ENCODE measurements around the gene MPPE1.
A peak's percentile ranks its signal among the peaks of the same experiment; 100 is the strongest.
"Not testable (repeated sequence)": the region's sequence is repeated elsewhere in the genome, so short reads cannot be mapped to it uniquely, and the experiment has no call there.

The MPPE1 gene

GRCh38 chr18:11944786-11945185 is 36.7 kb upstream of the MPPE1 start:
- H3K36me3 Mint-ChIP-seq (ENCODE audit: insufficient read depth) = peaks cover 4% of the 10 kb centered on the region
- H3K4me1 Mint-ChIP-seq (ENCODE audit: low read depth in 2 of 2) = peaks cover 9 to 14% of the 10 kb centered on the region in 2 donors
- H3K4me3 Mint-ChIP-seq = no peak overlapping the region
- DNase-seq (no peak), ATAC-seq (replicated peaks) (no peak)
- peaks cover 0 to 10% of the 10 kb centered on the region in 2 donors for H3K27me3 Mint-ChIP-seq
- no peaks in the 10 kb centered on the region for H3K9me3 Mint-ChIP-seq
- H3K27ac Mint-ChIP-seq = no peak overlapping the region

- Mint-ChIP-seq H3K4me1 (ENCODE audit: low read depth in 2 of 2) (peaks cover 9 to 14% of the 10 kb centered on the region in 2 donors), H3K4me3 (no peak overlapping the region), H3K36me3 (ENCODE audit: insufficient read depth) (peaks cover 4% of the 10 kb centered on the region), H3K27ac (no peak overlapping the region), H3K27me3 (peaks cover 0 to 10% of the 10 kb centered on the region in 2 donors), H3K9me3 (no peaks in the 10 kb centered on the region)
- ATAC-seq (replicated peaks) = no peak
- no peak for DNase-seq
Observed at GRCh38 chr18:11944252-11944651, 36.1 kb upstream of the MPPE1 start.

- H3K27ac Mint-ChIP-seq = no peak overlapping the region
- no peak for ATAC-seq (replicated peaks)
Observed at GRCh38 chr18:11943551-11943950, 35.4 kb upstream of the MPPE1 start.

GRCh38 chr18:11940956-11941355 is 32.8 kb upstream of the MPPE1 start:
- Mint-ChIP-seq H3K4me3 (no peak overlapping the region), H3K27ac (no peak overlapping the region), H3K4me1 (ENCODE audit: low read depth in 2 of 2) (peaks cover 0 to 3% of the 10 kb centered on the region in 2 donors), H3K36me3 (ENCODE audit: insufficient read depth) (peaks cover 4% of the 10 kb centered on the region), H3K27me3 (peaks cover 0 to 10% of the 10 kb centered on the region in 2 donors), H3K9me3 (no peaks in the 10 kb centered on the region)
- ATAC-seq (replicated peaks) (no peak), DNase-seq (no peak)

More at GRCh38 chr18:11943551-11943950, 35.4 kb upstream of the MPPE1 start:
- Mint-ChIP-seq H3K27me3 (peaks cover 0 to 10% of the 10 kb centered on the region in 2 donors), H3K36me3 (ENCODE audit: insufficient read depth) (peaks cover 4% of the 10 kb centered on the region), H3K9me3 (no peaks in the 10 kb centered on the region), H3K4me3 (no peak overlapping the region), H3K4me1 (ENCODE audit: low read depth in 2 of 2) (peaks cover 9 to 14% of the 10 kb centered on the region in 2 donors)
- no peak for DNase-seq

GRCh38 chr18:11937874-11938478 is 29.9 kb upstream of the MPPE1 start:
- Mint-ChIP-seq H3K9me3 (no peaks in the 10 kb centered on the region), H3K36me3 (ENCODE audit: insufficient read depth) (no peaks in the 10 kb centered on the region), H3K27ac (no peak overlapping the region), H3K27me3 (no peaks in the 10 kb centered on the region), H3K4me3 (no peak overlapping the region), H3K4me1 (ENCODE audit: low read depth in 2 of 2) (no peaks in the 10 kb centered on the region)
- DNase-seq (peak; percentile 73 to 81 (median 76)), ATAC-seq (replicated peaks) (peak; percentile 71)

GRCh38 chr18:11932393-11932792 is 24.3 kb upstream of the MPPE1 start:
- H3K27ac Mint-ChIP-seq = no peak overlapping the region
- H3K27me3 Mint-ChIP-seq = peaks cover 0 to 8% of the 10 kb centered on the region in 2 donors
- no peaks in the 10 kb centered on the region for H3K4me1 Mint-ChIP-seq (ENCODE audit: low read depth in 2 of 2)
- no peaks in the 10 kb centered on the region for H3K9me3 Mint-ChIP-seq
- no peaks in the 10 kb centered on the region for H3K36me3 Mint-ChIP-seq (ENCODE audit: insufficient read depth)
- no peak overlapping the region for H3K4me3 Mint-ChIP-seq
- ATAC-seq (replicated peaks) (no peak), DNase-seq (no peak)

GRCh38 chr18:11927497-11927896 is 19.4 kb upstream of the MPPE1 start:
- peaks cover 18 to 30% of the 10 kb centered on the region in 2 donors for H3K27me3 Mint-ChIP-seq
- H3K4me3 Mint-ChIP-seq = no peak overlapping the region
- no peaks in the 10 kb centered on the region for H3K9me3 Mint-ChIP-seq
- ATAC-seq (replicated peaks) (no peak), DNase-seq (no peak)
- no peaks in the 10 kb centered on the region for H3K4me1 Mint-ChIP-seq (ENCODE audit: low read depth in 2 of 2)
- no peak overlapping the region for H3K27ac Mint-ChIP-seq
- no peaks in the 10 kb centered on the region for H3K36me3 Mint-ChIP-seq (ENCODE audit: insufficient read depth)

- no peak for ATAC-seq (replicated peaks)
- Mint-ChIP-seq H3K9me3 (no peaks in the 10 kb centered on the region), H3K27ac (no peak overlapping the region), H3K27me3 (peaks cover 18 to 30% of the 10 kb centered on the region in 2 donors), H3K36me3 (ENCODE audit: insufficient read depth) (no peaks in the 10 kb centered on the region), H3K4me3 (no peak overlapping the region), H3K4me1 (ENCODE audit: low read depth in 2 of 2) (no peaks in the 10 kb centered on the region)
- no peak for DNase-seq
Observed at GRCh38 chr18:11925800-11926481, 17.8 kb upstream of the MPPE1 start.

- H3K27ac Mint-ChIP-seq = no peak overlapping the region
- ATAC-seq (replicated peaks) (no peak), DNase-seq (no peak)
- H3K9me3 Mint-ChIP-seq = no peaks in the 10 kb centered on the region
- no peaks in the 10 kb centered on the region for H3K36me3 Mint-ChIP-seq (ENCODE audit: insufficient read depth)
- H3K27me3 Mint-ChIP-seq = peaks cover 18 to 30% of the 10 kb centered on the region in 2 donors
- no peaks in the 10 kb centered on the region for H3K4me1 Mint-ChIP-seq (ENCODE audit: low read depth in 2 of 2)
- no peak overlapping the region for H3K4me3 Mint-ChIP-seq
Observed at GRCh38 chr18:11923450-11923849, 15.3 kb upstream of the MPPE1 start.

- not testable (repeated sequence) for H3K4me1 Mint-ChIP-seq (ENCODE audit: low read depth in 2 of 2); H3K36me3 Mint-ChIP-seq (ENCODE audit: insufficient read depth); DNase-seq; ATAC-seq (replicated peaks); H3K9me3 Mint-ChIP-seq; H3K27me3 Mint-ChIP-seq; H3K4me3 Mint-ChIP-seq; H3K27ac Mint-ChIP-seq
Observed at GRCh38 chr18:11919522-11919921, 11.4 kb upstream of the MPPE1 start.

- H3K4me3 Mint-ChIP-seq; H3K27ac Mint-ChIP-seq; H3K27me3 Mint-ChIP-seq; H3K36me3 Mint-ChIP-seq (ENCODE audit: insufficient read depth); H3K9me3 Mint-ChIP-seq; ATAC-seq (replicated peaks); H3K4me1 Mint-ChIP-seq (ENCODE audit: low read depth in 2 of 2); DNase-seq: not testable (repeated sequence)
Observed at GRCh38 chr18:11916880-11917279, 8.8 kb upstream of the MPPE1 start.

- H3K4me1 Mint-ChIP-seq (ENCODE audit: low read depth in 2 of 2) = peaks cover 3 to 14% of the 10 kb centered on the region in 2 donors
- H3K36me3 Mint-ChIP-seq (ENCODE audit: insufficient read depth) = peaks cover 10% of the 10 kb centered on the region
- DNase-seq (no peak), ATAC-seq (replicated peaks) (no peak)
- no peaks in the 10 kb centered on the region for H3K9me3 Mint-ChIP-seq
- H3K27me3 Mint-ChIP-seq = no peaks in the 10 kb centered on the region
- H3K4me3 Mint-ChIP-seq = peak overlapping the region; percentile 91 to 93
- H3K27ac Mint-ChIP-seq = peak overlapping the region; percentile 94 to 97
Observed at GRCh38 chr18:11909591-11910026, 1.5 kb upstream of the MPPE1 start.

GRCh38 chr18:11909061-11909455 is 941 bp upstream of the MPPE1 start:
- peak overlapping the region; percentile 91 to 93 for H3K4me3 Mint-ChIP-seq
- H3K4me1 Mint-ChIP-seq (ENCODE audit: low read depth in 2 of 2) = peaks cover 3 to 14% of the 10 kb centered on the region in 2 donors
- DNase-seq (no peak), ATAC-seq (replicated peaks) (no peak)
- no peaks in the 10 kb centered on the region for H3K9me3 Mint-ChIP-seq
- no peaks in the 10 kb centered on the region for H3K27me3 Mint-ChIP-seq
- H3K27ac Mint-ChIP-seq = peak overlapping the region; percentile 94 to 97
- peaks cover 12% of the 10 kb centered on the region for H3K36me3 Mint-ChIP-seq (ENCODE audit: insufficient read depth)
